ENCODE measurements around the gene PPCDC. TPM values are rescaled to one million over a fixed set of nuclear protein-coding genes. Genes with fewer than 3 reads are reported as not detected.

PPCDC gene
- total RNA-seq, 2 donors from 2014 or later: 15.9 to 24.5 TPM

DNA sequence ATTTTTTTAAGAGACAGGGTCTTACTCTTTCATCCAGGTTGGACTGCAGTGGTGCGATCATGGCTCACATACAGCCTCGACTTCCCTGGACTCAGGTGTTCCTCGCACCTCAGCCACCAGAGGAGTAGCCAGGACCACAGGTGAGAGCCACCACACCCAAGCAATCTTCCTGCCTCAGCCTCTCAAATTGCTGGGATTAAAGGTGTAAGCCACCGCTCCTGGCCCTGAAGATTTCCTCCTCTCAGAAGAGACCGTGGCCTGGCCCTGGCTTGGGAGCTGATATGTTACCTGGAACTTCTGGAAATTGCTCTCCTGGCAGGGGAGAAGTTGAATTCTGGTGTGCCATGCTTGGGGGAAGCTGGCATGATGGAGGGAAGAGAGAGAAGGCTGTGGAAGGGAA, 36.2 kb downstream of the PPCDC start:
- Histone ChIP-seq H3K9me3 (ENCODE audit: control insufficient read depth, low read length) (no peaks in the 10 kb centered on the region), H3K4me1 (ENCODE audit: control insufficient read depth, insufficient read depth, low read length) (peaks cover 3% of the 10 kb centered on the region), H3K27me3 (ENCODE audit: control insufficient read depth, insufficient read depth, low read length, poor library complexity, severe bottlenecking) (no peaks in the 10 kb centered on the region), H3K36me3 (ENCODE audit: control insufficient read depth, insufficient read depth, low read length) (no peaks in the 10 kb centered on the region), H3K9ac (ENCODE audit: extremely low read depth, low read length, poor library complexity, severe bottlenecking) (no peak overlapping the region), H3K4me3 (ENCODE audit: low read length) (no peak overlapping the region), H3K27ac (ENCODE audit: low read depth, low read length) (no peak overlapping the region)
- no peak overlapping the region for H3K4me3 Mint-ChIP-seq
- H3K9me3 Mint-ChIP-seq: no peaks in the 10 kb centered on the region
- H3K27me3 Mint-ChIP-seq (ENCODE audit: insufficient read depth): no peaks in the 10 kb centered on the region
- TF ChIP-seq, protein P1, sequence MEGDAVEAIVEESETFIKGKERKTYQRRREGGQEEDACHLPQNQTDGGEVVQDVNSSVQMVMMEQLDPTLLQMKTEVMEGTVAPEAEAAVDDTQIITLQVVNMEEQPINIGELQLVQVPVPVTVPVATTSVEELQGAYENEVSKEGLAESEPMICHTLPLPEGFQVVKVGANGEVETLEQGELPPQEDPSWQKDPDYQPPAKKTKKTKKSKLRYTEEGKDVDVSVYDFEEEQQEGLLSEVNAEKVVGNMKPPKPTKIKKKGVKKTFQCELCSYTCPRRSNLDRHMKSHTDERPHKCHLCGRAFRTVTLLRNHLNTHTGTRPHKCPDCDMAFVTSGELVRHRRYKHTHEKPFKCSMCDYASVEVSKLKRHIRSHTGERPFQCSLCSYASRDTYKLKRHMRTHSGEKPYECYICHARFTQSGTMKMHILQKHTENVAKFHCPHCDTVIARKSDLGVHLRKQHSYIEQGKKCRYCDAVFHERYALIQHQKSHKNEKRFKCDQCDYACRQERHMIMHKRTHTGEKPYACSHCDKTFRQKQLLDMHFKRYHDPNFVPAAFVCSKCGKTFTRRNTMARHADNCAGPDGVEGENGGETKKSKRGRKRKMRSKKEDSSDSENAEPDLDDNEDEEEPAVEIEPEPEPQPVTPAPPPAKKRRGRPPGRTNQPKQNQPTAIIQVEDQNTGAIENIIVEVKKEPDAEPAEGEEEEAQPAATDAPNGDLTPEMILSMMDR (conservative IDR thresholded peaks at IDR 0.05): no peak
- H3K27ac Mint-ChIP-seq: no peak overlapping the region
- peaks cover 5% of the 10 kb centered on the region for H3K36me3 Mint-ChIP-seq (ENCODE audit: low read depth)
- H3K4me1 Mint-ChIP-seq: peaks cover 7% of the 10 kb centered on the region
- peak; percentile 22 for DNase-seq
- 84 to 100% methylated on average over 4 to 5 of the region's 5 CpGs for WGBS, 2 experiments (ENCODE audit: insufficient coverage in 1 of 2, insufficient read length in 1 of 2)

DNA sequence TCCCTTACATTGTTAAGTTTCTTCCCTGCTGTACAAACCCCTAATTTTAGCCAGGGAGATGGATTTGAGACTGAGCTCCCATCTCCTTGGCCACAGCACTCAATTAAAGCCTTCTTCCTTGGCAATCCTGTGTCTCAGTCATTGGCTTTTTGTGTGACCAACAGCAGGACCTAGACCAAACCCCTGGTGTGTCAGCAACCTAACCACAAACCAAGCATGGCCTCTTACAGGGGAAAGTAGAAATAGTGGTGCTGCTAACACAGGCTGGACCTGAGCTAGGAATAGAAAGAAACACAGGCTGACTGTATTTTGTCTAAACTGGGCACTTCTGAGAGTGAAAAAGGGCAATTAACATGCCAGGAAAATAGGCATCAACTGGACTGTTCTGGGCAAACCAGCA, 37.9 kb downstream of the PPCDC start:
- TF ChIP-seq, protein P1 (conservative IDR thresholded peaks at IDR 0.05): no peak
- Mint-ChIP-seq H3K9me3 (peaks cover 10% of the 10 kb centered on the region), H3K4me1 (peaks cover 14% of the 10 kb centered on the region), H3K27ac (no peak overlapping the region), H3K36me3 (ENCODE audit: low read depth) (peaks cover 2% of the 10 kb centered on the region), H3K27me3 (ENCODE audit: insufficient read depth) (no peaks in the 10 kb centered on the region), H3K4me3 (no peak overlapping the region)
- H3K36me3 ChIP-seq (ENCODE audit: control insufficient read depth, insufficient read depth, low read length): no peaks in the 10 kb centered on the region
- peak; percentile 17 for DNase-seq
- H3K9ac ChIP-seq (ENCODE audit: extremely low read depth, low read length, poor library complexity, severe bottlenecking): no peak overlapping the region
- H3K27me3 ChIP-seq (ENCODE audit: control insufficient read depth, insufficient read depth, low read length, poor library complexity, severe bottlenecking): no peaks in the 10 kb centered on the region
- H3K27ac ChIP-seq (ENCODE audit: low read depth, low read length): no peak overlapping the region
- peaks cover 6% of the 10 kb centered on the region for H3K9me3 ChIP-seq (ENCODE audit: control insufficient read depth, low read length)
- H3K4me1 ChIP-seq (ENCODE audit: control insufficient read depth, insufficient read depth, low read length): peaks cover 4% of the 10 kb centered on the region
- no peak overlapping the region for H3K4me3 ChIP-seq (ENCODE audit: low read length)

DNA sequence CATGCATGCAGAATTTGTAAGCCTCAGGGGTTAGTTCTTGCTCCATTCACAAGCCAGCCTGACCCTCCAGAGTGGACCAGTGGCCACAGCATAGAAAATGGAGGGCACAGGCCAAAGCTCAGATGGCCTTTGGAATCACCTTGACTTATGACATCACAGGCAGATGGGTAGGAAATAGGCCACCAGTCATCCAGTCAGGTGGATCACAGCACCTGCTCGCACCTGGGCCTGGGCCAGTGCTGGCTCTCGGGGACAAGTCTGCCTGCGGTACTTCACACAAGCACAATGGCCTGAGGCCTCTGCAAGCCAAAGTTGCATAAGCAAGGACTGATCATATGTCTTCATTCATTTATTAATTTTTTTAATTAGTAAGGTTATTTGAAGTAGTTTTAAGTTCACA, 39.3 kb downstream of the PPCDC start:
- Histone ChIP-seq H3K4me3 (ENCODE audit: low read length) (no peak overlapping the region), H3K36me3 (ENCODE audit: control insufficient read depth, insufficient read depth, low read length) (no peaks in the 10 kb centered on the region), H3K9me3 (ENCODE audit: control insufficient read depth, low read length) (peaks cover 20% of the 10 kb centered on the region), H3K27ac (ENCODE audit: low read depth, low read length) (no peak overlapping the region), H3K27me3 (ENCODE audit: control insufficient read depth, insufficient read depth, low read length, poor library complexity, severe bottlenecking) (no peaks in the 10 kb centered on the region), H3K4me1 (ENCODE audit: control insufficient read depth, insufficient read depth, low read length) (peaks cover 4% of the 10 kb centered on the region), H3K9ac (ENCODE audit: extremely low read depth, low read length, poor library complexity, severe bottlenecking) (no peak overlapping the region)
- H3K4me3 Mint-ChIP-seq: no peak overlapping the region
- H3K27me3 Mint-ChIP-seq (ENCODE audit: insufficient read depth): no peaks in the 10 kb centered on the region
- TF ChIP-seq, protein P1 (conservative IDR thresholded peaks at IDR 0.05): no peak
- no peak overlapping the region for H3K27ac Mint-ChIP-seq
- DNase-seq: peak; percentile 31
- WGBS, 2 experiments (ENCODE audit: insufficient coverage in 1 of 2, insufficient read length in 1 of 2): 65 to 86% methylated on average over 1 to 3 of the region's 3 CpGs
- H3K4me1 Mint-ChIP-seq: peaks cover 14% of the 10 kb centered on the region
- peaks cover 7% of the 10 kb centered on the region for H3K36me3 Mint-ChIP-seq (ENCODE audit: low read depth)
- H3K9me3 Mint-ChIP-seq: peaks cover 24% of the 10 kb centered on the region
